ENCODE measurements around the gene RAPH1. TPM values are rescaled to one million over a fixed set of nuclear protein-coding genes. Genes with fewer than 3 reads are reported as not detected.

The RAPH1 gene
- total RNA-seq, 1 donor: 0.27 TPM

DNA sequence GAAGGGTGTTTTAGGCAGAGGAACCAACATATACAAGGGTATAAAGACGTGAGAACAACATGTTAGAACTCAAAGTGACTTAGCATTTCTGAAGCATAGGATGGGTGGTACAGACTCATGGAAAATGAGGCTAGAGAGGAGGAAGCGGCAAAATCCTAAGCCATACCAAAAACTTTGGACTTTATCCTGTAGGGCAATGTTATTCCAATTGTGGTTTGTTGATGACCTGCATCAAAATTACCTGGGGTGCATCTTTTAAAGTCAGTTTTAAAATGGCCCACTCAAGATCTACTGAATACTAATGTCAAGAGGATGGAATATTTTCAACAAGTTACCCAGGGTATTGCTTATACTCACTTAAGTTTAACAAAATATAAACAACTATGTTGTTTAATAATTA is 34.8 kb downstream of the RAPH1 start:
- no peak for DNase-seq (ENCODE audit: low read depth in 2 of 3, low spot score in 2 of 3)

- DNase-seq (ENCODE audit: low read depth in 2 of 3, low spot score in 2 of 3): peak in 2 of 3 donors; percentile 31 to 36
These were observed 36.9 kb downstream of the RAPH1 start for GRCh38 chr2:203498161-203498560.

GRCh38 chr2:203492965-203493364 is 42.1 kb downstream of the RAPH1 start:
- no peak for DNase-seq (ENCODE audit: low read depth in 2 of 3, low spot score in 2 of 3)

GRCh38 chr2:203490391-203490790 is 44.7 kb downstream of the RAPH1 start:
- no peak for DNase-seq (ENCODE audit: low read depth in 2 of 3, low spot score in 2 of 3)

- no peak for DNase-seq (ENCODE audit: low read depth in 2 of 3, low spot score in 2 of 3)
These were observed 45.6 kb downstream of the RAPH1 start for GRCh38 chr2:203489531-203489930.

GRCh38 chr2:203484266-203485112 is 50.6 kb downstream of the RAPH1 start:
- DNase-seq (ENCODE audit: low read depth in 2 of 3, low spot score in 2 of 3): peak; percentile 34 to 79 (median 58)

DNA sequence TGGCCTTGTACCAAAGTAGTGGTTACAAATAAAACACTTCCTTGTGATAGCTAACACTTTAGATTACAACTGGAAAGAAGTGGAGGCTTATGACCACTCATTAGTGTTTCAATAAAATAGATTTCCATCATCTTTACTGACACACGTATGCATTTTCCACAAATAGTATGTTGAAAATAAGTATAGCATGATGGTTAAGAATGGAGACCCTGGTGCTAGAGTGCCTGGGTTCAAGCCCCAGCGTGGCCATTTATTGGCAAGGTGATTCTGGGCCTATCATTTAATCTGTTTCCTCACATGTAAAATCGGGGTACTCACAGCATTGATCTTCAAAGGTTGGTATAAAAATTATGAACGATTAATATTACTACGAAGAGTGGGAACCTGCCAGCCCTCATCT is 54.5 kb downstream of the RAPH1 start:
- DNase-seq (ENCODE audit: low read depth in 2 of 3, low spot score in 2 of 3): no peak

- DNase-seq (ENCODE audit: low read depth in 2 of 3, low spot score in 2 of 3): no peak
These were observed 58.2 kb downstream of the RAPH1 start for GRCh38 chr2:203476881-203477280.

- no peak for DNase-seq (ENCODE audit: low read depth in 2 of 3, low spot score in 2 of 3)
These were observed 63.8 kb downstream of the RAPH1 start for GRCh38 chr2:203471323-203471722.

GRCh38 chr2:203470371-203470770 is 64.7 kb downstream of the RAPH1 start:
- no peak for DNase-seq (ENCODE audit: low read depth in 2 of 3, low spot score in 2 of 3)

- DNase-seq (ENCODE audit: low read depth in 2 of 3, low spot score in 2 of 3): no peak
These were observed 65.6 kb downstream of the RAPH1 start for GRCh38 chr2:203469546-203469945.

DNA sequence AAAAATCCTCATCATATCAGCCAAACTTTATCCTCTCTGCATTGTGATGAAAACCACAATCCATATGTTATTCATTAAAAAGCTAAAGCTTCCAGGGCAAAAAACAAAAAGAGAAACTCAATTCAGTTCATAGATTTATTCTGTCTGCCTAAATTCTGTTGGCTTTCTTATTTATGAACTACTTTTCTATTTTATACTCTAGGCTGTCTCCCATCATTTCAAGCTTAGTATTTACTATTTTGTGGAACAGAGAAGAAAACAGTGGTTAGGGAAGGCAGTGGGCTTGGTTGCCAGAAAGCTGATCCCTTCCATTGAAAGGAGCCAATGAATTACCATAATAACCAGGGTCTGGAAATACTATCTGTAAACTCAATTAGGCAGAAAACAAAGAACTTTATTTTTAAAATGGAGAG is 71.8 kb downstream of the RAPH1 start:
- no peak for DNase-seq (ENCODE audit: low read depth in 2 of 3, low spot score in 2 of 3)

- DNase-seq (ENCODE audit: low read depth in 2 of 3, low spot score in 2 of 3): no peak
These were observed 72.8 kb downstream of the RAPH1 start for GRCh38 chr2:203462308-203462707.

- no peak for DNase-seq (ENCODE audit: low read depth in 2 of 3, low spot score in 2 of 3)
These were observed 73.4 kb downstream of the RAPH1 start for GRCh38 chr2:203461746-203462145.

DNA sequence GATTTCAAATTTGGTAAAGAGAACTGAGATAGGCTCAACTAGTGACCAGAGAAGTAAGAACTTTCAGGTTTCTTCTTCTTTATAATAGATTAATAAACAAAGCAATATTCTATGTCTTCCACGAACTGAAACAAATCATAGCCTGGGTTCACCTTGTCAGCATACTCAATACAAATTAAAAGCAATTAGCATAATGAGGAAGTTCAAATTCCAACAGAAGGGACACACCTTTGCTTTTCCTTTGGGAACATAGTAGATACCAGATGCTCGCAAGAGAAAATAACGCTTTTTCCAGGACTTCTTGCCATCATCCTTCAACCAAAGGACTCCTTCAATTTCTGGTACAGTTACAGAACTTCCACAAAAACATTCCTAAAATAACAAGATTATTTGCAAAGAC is 79.9 kb downstream of the RAPH1 start:
- DNase-seq (ENCODE audit: low read depth in 2 of 3, low spot score in 2 of 3): no peak

GRCh38 chr2:203453858-203454451 is 81.1 kb downstream of the RAPH1 start:
- peak; percentile 4 to 60 (median 44) for DNase-seq (ENCODE audit: low read depth in 2 of 3, low spot score in 2 of 3)

- no peak for DNase-seq (ENCODE audit: low read depth in 2 of 3, low spot score in 2 of 3)
These were observed 83.4 kb downstream of the RAPH1 start for GRCh38 chr2:203451689-203452088.

DNA sequence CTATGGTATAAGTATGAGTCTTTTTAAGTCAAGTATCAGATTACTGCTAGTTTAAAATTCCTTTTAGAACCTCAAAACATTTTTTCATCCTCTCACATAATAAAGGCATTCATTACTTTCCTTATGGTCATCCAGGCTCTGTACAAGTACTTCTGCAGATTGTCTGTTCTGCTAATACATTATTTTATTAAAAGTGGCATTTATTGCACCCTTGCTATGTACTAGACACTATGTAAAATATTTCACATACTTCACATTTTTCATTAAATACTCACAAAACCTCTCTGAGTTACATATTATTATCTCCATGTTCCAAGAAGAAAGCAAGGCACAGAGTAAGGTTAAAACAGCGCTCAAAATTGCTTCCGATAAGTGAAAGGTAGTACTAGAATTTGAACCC is 84.1 kb downstream of the RAPH1 start:
- no peak for DNase-seq (ENCODE audit: low read depth in 2 of 3, low spot score in 2 of 3)

GRCh38 chr2:203450561-203450960 is 84.5 kb downstream of the RAPH1 start:
- DNase-seq (ENCODE audit: low read depth in 2 of 3, low spot score in 2 of 3): no peak

GRCh38 chr2:203446780-203447179 is 88.3 kb downstream of the RAPH1 start:
- DNase-seq (ENCODE audit: low read depth in 2 of 3, low spot score in 2 of 3): no peak

DNA sequence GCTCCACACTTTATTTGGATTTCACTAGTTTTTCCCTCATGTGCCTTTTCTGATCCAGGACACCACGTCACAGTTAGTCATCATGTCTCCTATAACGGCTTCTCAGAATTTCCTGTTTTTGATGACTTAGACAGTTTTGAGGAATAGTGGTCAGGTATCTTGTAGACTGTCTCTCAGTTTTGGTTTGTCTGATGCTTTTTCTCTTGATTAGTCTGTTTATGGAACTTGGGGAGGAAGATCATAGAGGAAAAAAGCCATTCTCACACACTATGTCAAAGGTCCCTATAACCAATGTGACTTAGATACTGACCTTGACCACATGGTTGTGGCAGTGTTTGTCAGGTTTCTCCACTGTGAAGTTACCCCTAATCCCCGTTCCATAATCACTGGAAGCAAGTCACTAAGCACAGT is 89.0 kb downstream of the RAPH1 start:
- peak in 2 of 3 donors; percentile 28 to 34 for DNase-seq (ENCODE audit: low read depth in 2 of 3, low spot score in 2 of 3)

DNA sequence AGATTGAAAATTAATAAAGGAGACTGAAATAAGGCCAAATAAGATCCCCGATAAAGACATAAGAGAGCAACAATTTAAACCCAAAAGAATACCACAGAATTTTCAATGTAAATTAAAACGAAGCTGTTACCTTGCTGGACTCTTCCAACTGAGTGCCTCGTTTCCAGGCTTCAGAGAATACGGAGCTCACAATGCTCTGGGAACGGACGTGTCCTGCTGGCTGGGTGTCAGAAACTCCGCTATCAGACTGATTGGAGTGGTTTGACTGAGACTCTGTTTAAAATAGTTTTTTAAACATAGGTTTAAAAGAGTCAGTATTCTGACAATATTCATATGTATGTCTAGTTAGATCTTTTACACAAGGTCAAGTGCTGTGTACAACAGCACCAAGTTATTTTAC is 90.4 kb downstream of the RAPH1 start:
- DNase-seq (ENCODE audit: low read depth in 2 of 3, low spot score in 2 of 3): no peak

Measured in hematopoietic multipotent progenitor cell (in vitro differentiated cells).